HG03066 (cell line): ENCODE data around the gene RABGEF1.
"Not testable (repeated sequence)": the region's sequence is repeated elsewhere in the genome, so short reads cannot be mapped to it uniquely, and the experiment has no call there.

ENCODE experiments used
- ATAC-seq: cut with Tn5 transposase; IDR thresholded peaks from one replicate; pipeline ENCODE4 v1.9.1; 2021; ENCODE audit warnings: low read depth; ENCODE audit not compliant: unreplicated experiment

The RABGEF1 gene

DNA sequence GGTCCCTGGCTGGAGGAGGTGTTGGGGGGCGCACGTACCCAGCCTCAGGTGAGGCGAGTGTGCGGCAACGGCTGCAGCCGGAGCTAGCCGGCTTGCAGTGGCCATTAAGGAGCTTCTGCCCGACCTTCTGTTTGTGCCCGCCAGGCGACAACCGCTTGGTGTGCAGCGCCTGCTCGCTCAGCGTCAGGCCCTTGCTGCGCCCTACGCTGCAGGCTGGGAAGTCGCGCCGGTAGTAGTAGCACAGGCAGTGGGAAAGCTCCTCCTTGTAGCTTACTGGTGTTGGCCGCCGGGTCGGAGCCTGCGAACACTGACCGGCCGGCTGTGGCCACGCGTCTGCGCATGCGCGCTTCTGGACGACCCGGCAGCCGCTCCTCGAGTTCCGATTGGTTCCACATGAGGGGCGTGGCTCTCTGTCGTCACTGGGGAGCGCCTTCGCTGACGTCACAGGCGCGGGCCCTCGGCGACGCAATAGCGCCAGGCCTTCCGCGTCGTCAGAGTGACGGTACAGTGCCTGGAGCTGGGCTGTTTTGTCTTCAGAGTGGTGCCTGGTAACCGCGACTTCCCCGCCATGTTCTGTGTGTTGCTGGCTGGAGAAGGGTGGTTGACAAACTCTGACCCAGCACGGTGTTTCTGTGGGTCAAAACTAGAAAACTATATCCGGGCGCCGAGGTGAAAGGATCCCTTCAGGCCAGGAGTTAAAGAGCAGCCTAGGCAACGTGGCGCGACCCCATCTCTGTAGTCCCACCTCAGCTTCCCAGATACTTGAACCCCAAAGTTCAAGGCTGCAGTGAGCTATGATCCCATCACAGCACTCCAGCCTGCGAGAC lies 104.2 kb downstream of the RABGEF1 start:
- ATAC-seq = peak; percentile 95

GRCh38 chr7:66845379-66846095 lies 105.0 kb downstream of the RABGEF1 start:
- no peak for ATAC-seq

DNA sequence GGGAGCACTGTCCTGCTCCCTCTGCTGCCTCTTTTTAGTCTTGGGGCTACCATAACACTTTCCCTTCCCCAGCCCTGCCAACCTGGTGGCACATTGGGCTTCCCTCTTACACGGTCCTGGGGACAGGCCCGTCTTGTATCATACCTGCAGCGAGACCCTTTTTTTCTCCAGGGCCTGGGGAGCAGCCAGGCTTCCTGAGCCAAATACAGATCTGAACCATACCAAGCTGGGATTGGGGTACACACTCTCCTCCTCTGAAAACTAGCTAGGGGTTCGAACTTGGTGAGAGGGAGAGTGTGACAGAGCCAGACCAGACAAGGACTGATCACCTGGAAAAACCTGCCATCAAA lies 105.5 kb downstream of the RABGEF1 start:
- ATAC-seq = not testable (repeated sequence)

DNA sequence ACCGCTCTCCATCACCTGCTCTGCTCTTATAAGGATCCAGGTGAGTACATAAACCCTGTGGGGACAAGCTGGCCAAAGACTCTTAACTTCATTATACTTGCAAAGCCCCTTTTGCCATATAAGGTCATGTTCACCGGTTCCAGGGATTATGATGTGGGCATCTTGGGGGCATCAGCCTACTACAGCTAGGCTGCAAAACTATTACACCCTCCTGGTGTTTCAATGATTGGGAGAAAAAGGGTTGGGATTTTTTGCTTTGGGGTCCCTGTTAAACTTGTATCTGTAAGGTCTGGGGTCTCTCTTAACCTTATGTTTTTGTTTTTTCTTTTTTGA lies 107.0 kb downstream of the RABGEF1 start:
- ATAC-seq = not testable (repeated sequence)

DNA sequence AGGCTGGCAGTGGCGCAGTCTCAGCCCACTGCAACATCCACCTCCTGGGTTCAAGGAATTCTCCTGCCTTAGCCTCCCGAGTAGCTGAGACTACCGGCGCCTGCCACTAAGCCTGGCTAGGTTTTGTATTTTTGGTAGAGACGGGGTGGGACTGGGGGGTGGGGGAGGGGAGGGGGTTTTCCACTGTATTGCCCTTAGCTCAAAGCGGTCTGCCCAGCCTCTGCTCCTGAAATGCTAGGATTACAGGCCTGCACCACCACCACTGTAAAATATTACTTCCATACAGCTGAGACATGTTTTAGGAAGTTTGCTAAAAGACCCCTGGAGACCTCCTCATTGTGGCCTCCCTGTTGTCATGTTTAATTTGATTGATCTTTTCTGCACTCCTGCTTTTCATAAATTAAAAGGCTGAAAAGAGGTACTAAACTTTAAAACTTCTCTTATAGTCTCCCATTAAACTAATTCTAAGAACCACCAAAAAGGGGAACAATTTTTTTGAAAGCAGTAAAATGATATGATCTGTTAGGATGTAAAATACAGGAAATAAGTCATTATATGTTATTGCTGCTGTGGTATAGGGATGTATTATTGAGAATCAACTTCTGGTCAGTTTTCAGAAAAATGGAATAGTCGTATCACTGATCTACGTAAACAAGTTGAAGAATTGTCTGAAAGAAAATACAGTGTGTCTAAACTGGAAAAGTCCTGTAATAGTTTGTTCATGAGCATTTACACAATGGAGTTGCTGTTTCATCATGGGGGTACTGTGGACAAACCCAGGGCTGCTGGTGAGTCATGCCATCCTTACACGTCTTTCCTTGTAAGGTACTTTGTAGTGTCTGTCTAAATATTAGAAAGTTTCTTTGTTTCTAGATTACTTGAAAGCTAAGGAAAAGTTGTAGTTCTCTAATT lies 107.6 kb downstream of the RABGEF1 start:
- no peak for ATAC-seq

DNA sequence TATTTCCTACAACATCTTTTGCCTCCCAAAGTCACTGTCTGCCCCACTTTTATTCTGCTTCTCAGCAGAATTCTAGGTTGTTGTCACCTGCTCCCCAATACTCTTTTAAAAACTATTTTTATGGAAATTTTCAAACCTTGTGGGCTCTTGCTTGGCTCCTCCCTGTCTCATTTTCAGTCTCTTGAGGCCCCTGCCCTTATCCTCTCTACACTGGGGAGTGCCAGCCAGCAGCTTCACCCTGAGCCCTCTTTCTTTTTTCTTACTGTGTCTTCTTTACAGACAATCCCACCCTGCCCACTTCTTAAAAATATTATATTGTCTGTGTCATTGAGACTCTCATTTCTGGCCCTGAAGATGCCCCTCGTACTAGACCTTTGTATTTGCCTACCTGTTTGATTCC lies 118.8 kb downstream of the RABGEF1 start:
- no peak for ATAC-seq

DNA sequence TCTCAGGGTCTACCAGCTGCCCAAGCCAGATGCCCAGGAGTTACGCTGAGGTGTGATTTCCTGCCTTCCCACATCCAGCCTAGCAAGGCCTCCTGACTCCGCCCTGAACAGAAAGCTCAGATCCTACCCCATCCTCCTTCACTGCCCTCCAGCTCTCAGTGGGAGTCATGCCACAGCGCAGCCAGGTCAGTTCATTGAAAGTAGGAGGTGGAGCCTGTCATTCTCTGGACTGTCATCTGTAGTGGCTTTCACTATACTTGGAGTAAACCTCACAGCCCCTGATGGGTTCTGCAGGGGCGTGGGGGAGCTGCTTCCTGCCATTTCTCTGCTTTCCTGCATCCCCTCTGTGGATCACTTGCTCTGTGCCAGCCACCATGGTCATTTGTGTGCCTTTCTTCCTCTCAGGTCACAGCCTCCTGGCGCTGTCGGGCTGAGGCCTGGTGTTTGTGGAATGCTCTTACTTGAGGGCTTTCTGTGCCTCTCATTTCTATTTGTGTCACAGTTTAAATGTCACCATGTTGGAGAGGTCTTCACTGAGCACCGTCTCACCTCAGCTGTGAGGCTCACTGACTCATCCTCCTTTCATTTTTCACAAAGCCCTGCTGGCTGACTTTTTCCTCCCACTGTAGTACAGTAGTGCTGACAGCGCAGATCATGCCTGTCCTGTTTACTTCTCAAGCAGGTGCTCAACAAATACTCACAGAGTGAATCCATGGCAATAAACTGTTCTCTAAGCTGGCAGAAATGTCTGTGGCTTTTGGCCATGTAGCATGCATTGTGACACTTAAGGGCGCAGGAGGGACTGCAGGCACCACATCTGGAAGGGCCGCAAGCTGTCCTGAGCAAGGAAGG lies 119.5 kb downstream of the RABGEF1 start:
- ATAC-seq = no peak

- ATAC-seq = no peak
Measured at GRCh38 chr7:66860767-66861166, 120.2 kb downstream of the RABGEF1 start.
